ENCODE measurements around the gene AIP.

GRCh38 chr11:67489203-67489884 lies 6.5 kb downstream of the AIP start:
- no peak for TF ChIP-seq CTCF (IDR thresholded peaks at IDR 0.05 in 8 of 11, conservative IDR thresholded peaks at IDR 0.05 in 3 of 11)
- TF ChIP-seq POLR2A (IDR thresholded peaks at IDR 0.05) = no peak

Measured in spleen (tissue), 7 donors.